CD8-positive, alpha-beta memory T cell (primary cell): ENCODE results near the gene C9orf153. TPM values are rescaled to one million over a fixed set of nuclear protein-coding genes. Genes with fewer than 3 reads are reported as not detected.
A peak's percentile ranks its signal among the peaks of the same experiment; 100 is the strongest.

Experiments used
- CTCF ChIA-PET: fragments of 350-600 bp; sonication (Branson Sonifier 250); formaldehyde crosslinking; loops from one replicate; lab custom pipeline; 2021; ENCODE audit warnings: antibody characterized with exemption; lab: Charles Lee
- POLR2A ChIA-PET: fragments of 350-600 bp; sonication (Branson Sonifier 250); formaldehyde crosslinking; loops from one replicate; lab custom pipeline; 2021; ENCODE audit warnings: antibody characterized with exemption; lab: Charles Lee
- DNase-seq, 5 donors: peaks; one replicate each; pipeline versions ENCODE4 v3.0.0 to v3.0.0-alpha.2; 2020 to 2022; ENCODE audit warnings: mixed read lengths in 1 of 5
- H3K27ac ChIP-seq: one replicate; pipeline ENCODE4 v1.7.0; 2013; ENCODE audit warnings: low read depth, mild to moderate bottlenecking, low read length, moderate library complexity
- H3K27me3 ChIP-seq: 2 replicates; pipeline ENCODE4 v1.7.0; 2013; ENCODE audit warnings: low read length, mild to moderate bottlenecking; ENCODE audit not compliant: insufficient read depth, poor library complexity, severe bottlenecking
- H3K36me3 ChIP-seq: 2 replicates; pipeline ENCODE4 v1.7.0; 2013; ENCODE audit warnings: mild to moderate bottlenecking, low read length, moderate library complexity; ENCODE audit not compliant: insufficient read depth
- H3K4me1 ChIP-seq: 2 replicates; pipeline ENCODE4 v1.7.0; 2013; ENCODE audit warnings: mild to moderate bottlenecking, low read length, moderate library complexity; ENCODE audit not compliant: insufficient read depth
- H3K4me3 ChIP-seq: 2 replicates; pipeline ENCODE4 v1.7.0; 2013; ENCODE audit warnings: mild to moderate bottlenecking, low read length
- H3K9me3 ChIP-seq: 2 replicates; pipeline ENCODE4 v1.7.0; 2013; ENCODE audit warnings: mild to moderate bottlenecking, low read length
- H3K27ac Mint-ChIP-seq, 8 donors: one replicate each; pipeline ENCODE4 v1.8.0; 2020 to 2021; ENCODE audit warnings: mixed read lengths in 8 of 8, mild to moderate bottlenecking in 6 of 8, inconsistent platforms in 3 of 8, moderate library complexity in 3 of 8
- H3K27me3 Mint-ChIP-seq, 2 donors: one replicate each; pipeline ENCODE4 v1.8.0; 2020 to 2021; ENCODE audit warnings: mixed read lengths in 2 of 2, mild to moderate bottlenecking in 1 of 2, moderate library complexity in 1 of 2
- H3K36me3 Mint-ChIP-seq, 3 donors: one replicate each; pipeline ENCODE4 v1.8.0; 2020 to 2021; ENCODE audit warnings: mixed read lengths in 3 of 3, inconsistent platforms in 1 of 3, mild to moderate bottlenecking in 1 of 3
- H3K4me1 Mint-ChIP-seq, 3 donors: one replicate each; pipeline ENCODE4 v1.8.0; 2020 to 2021; ENCODE audit warnings: mixed read lengths in 3 of 3, inconsistent platforms in 1 of 3, mild to moderate bottlenecking in 1 of 3
- H3K4me3 Mint-ChIP-seq, 7 donors: one replicate each; pipeline ENCODE4 v1.8.0; 2020 to 2021; ENCODE audit warnings: mixed read lengths in 7 of 7, mild to moderate bottlenecking in 6 of 7, moderate library complexity in 4 of 7, inconsistent platforms in 2 of 7
- H3K9me3 Mint-ChIP-seq, 5 donors: one replicate each; pipeline ENCODE4 v1.8.0; 2020 to 2022; ENCODE audit warnings: mixed read lengths in 5 of 5, mild to moderate bottlenecking in 3 of 5, moderate library complexity in 2 of 5, inconsistent platforms in 1 of 5
- polyA plus RNA-seq: library from polyadenylated mRNA; unstranded; fragments of 300-500 nt; fragmentation: Illumina TruSeq; gene quantifications from one replicate; pipeline ENCODE4 v1.2.3, GENCODE V29; 2021
- total RNA-seq, 2 experiments: library from RNA; stranded (reverse); gene quantifications; one replicate each; pipeline ENCODE4 v1.2.3, GENCODE V29; 2021

C9orf153 gene
- total and polyA plus RNA-seq, 3 experiments from 2014 or later, result 0.27 to 0.33 TPM; not detected in 1

GRCh38 chr9:86280580-86280979 lies 21.1 kb upstream of the C9orf153 start:
- peaks cover 0 to 39% (median 0%) of the 10 kb centered on the region in 3 donors for H3K36me3 Mint-ChIP-seq
- H3K4me3 Mint-ChIP-seq, result peak overlapping the region; percentile 87 to 97 (median 93)
- peaks cover 41 to 64% (median 55%) of the 10 kb centered on the region in 3 donors for H3K4me1 Mint-ChIP-seq
- ChIA-PET CTCF (no interaction called here), POLR2A (no interaction called here)
- Histone ChIP-seq H3K36me3 (no peaks in the 10 kb centered on the region), H3K27me3 (no peaks in the 10 kb centered on the region), H3K27ac (no peak overlapping the region), H3K9me3 (no peaks in the 10 kb centered on the region), H3K4me1 (peaks cover 25% of the 10 kb centered on the region), H3K4me3 (no peak overlapping the region)
- DNase-seq, result no peak
- H3K9me3 Mint-ChIP-seq, result no peaks in the 10 kb centered on the region
- H3K27ac Mint-ChIP-seq, result peak overlapping the region in 3 of 8 donors; percentile 33 to 92 (median 88)
- H3K27me3 Mint-ChIP-seq, result no peaks in the 10 kb centered on the region

GRCh38 chr9:86279839-86280238 lies 20.4 kb upstream of the C9orf153 start:
- H3K36me3 Mint-ChIP-seq, result peaks cover 0 to 43% (median 0%) of the 10 kb centered on the region in 3 donors
- Histone ChIP-seq H3K4me3 (no peak overlapping the region), H3K27me3 (no peaks in the 10 kb centered on the region), H3K4me1 (peaks cover 25% of the 10 kb centered on the region), H3K9me3 (no peaks in the 10 kb centered on the region), H3K36me3 (no peaks in the 10 kb centered on the region), H3K27ac (no peak overlapping the region)
- H3K4me3 Mint-ChIP-seq, result peak overlapping the region; percentile 48 to 97 (median 59)
- H3K9me3 Mint-ChIP-seq, result no peaks in the 10 kb centered on the region
- ChIA-PET CTCF (no interaction called here), POLR2A (interaction anchor here (0.6 kb wide), 2 partner anchors 367 to 417 kb away, joined by 3 read pairs; no protein-coding TSS in a partner anchor)
- DNase-seq, result no peak
- peaks cover 44 to 71% (median 60%) of the 10 kb centered on the region in 3 donors for H3K4me1 Mint-ChIP-seq
- H3K27ac Mint-ChIP-seq, result peak overlapping the region in 3 of 8 donors; percentile 30 to 55 (median 43)
- H3K27me3 Mint-ChIP-seq, result no peaks in the 10 kb centered on the region

- no peak for DNase-seq
- H3K27me3 ChIP-seq, result no peaks in the 10 kb centered on the region
- Mint-ChIP-seq H3K4me3 (no peak overlapping the region), H3K27me3 (no peaks in the 10 kb centered on the region), H3K36me3 (peaks cover 3 to 59% (median 9%) of the 10 kb centered on the region in 3 donors), H3K27ac (no peak overlapping the region), H3K9me3 (no peaks in the 10 kb centered on the region), H3K4me1 (peaks cover 40 to 73% (median 65%) of the 10 kb centered on the region in 3 donors)
- no peak overlapping the region for H3K27ac ChIP-seq
- peaks cover 10% of the 10 kb centered on the region for H3K36me3 ChIP-seq
- no peak overlapping the region for H3K4me3 ChIP-seq
- no peaks in the 10 kb centered on the region for H3K9me3 ChIP-seq
- ChIA-PET POLR2A (no interaction called here), CTCF (no interaction called here)
- H3K4me1 ChIP-seq, result peaks cover 18% of the 10 kb centered on the region
These were observed 17.6 kb upstream of the C9orf153 start for GRCh38 chr9:86277072-86277471.

GRCh38 chr9:86275962-86276361 lies 16.5 kb upstream of the C9orf153 start:
- Mint-ChIP-seq H3K27me3 (no peaks in the 10 kb centered on the region), H3K36me3 (peaks cover 14 to 66% (median 14%) of the 10 kb centered on the region in 3 donors), H3K4me1 (peaks cover 33 to 68% (median 58%) of the 10 kb centered on the region in 3 donors), H3K27ac (no peak overlapping the region), H3K4me3 (no peak overlapping the region), H3K9me3 (no peaks in the 10 kb centered on the region)
- H3K4me1 ChIP-seq, result peaks cover 10% of the 10 kb centered on the region
- ChIA-PET CTCF (no interaction called here), POLR2A (no interaction called here)
- no peak overlapping the region for H3K27ac ChIP-seq
- no peak for DNase-seq
- H3K4me3 ChIP-seq, result no peak overlapping the region
- no peaks in the 10 kb centered on the region for H3K9me3 ChIP-seq
- H3K27me3 ChIP-seq, result no peaks in the 10 kb centered on the region
- peaks cover 15% of the 10 kb centered on the region for H3K36me3 ChIP-seq

- peaks cover 14 to 65% (median 15%) of the 10 kb centered on the region in 3 donors for H3K36me3 Mint-ChIP-seq
- POLR2A ChIA-PET, result no interaction called here
- no peaks in the 10 kb centered on the region for H3K27me3 Mint-ChIP-seq
- peaks cover 29 to 61% (median 51%) of the 10 kb centered on the region in 3 donors for H3K4me1 Mint-ChIP-seq
- H3K27ac Mint-ChIP-seq, result no peak overlapping the region
- Histone ChIP-seq H3K27ac (no peak overlapping the region), H3K4me1 (peaks cover 5% of the 10 kb centered on the region), H3K36me3 (peaks cover 15% of the 10 kb centered on the region), H3K9me3 (no peaks in the 10 kb centered on the region), H3K4me3 (no peak overlapping the region), H3K27me3 (no peaks in the 10 kb centered on the region)
- peak overlapping the region in 1 of 7 donors; percentile 24 for H3K4me3 Mint-ChIP-seq
- no peaks in the 10 kb centered on the region for H3K9me3 Mint-ChIP-seq
- CTCF ChIA-PET, result no interaction called here
- DNase-seq, result no peak
These were observed 15.6 kb upstream of the C9orf153 start for GRCh38 chr9:86274821-86275643.

- H3K9me3 ChIP-seq, result no peaks in the 10 kb centered on the region
- Mint-ChIP-seq H3K27me3 (peaks cover 0 to 1% of the 10 kb centered on the region in 2 donors), H3K36me3 (peaks cover 14 to 54% (median 17%) of the 10 kb centered on the region in 3 donors), H3K4me3 (peak overlapping the region in 1 of 7 donors; percentile 0), H3K9me3 (no peaks in the 10 kb centered on the region), H3K27ac (no peak overlapping the region), H3K4me1 (peaks cover 17 to 39% (median 33%) of the 10 kb centered on the region in 3 donors)
- ChIA-PET CTCF (no interaction called here), POLR2A (no interaction called here)
- no peaks in the 10 kb centered on the region for H3K4me1 ChIP-seq
- DNase-seq, result no peak
- peaks cover 15% of the 10 kb centered on the region for H3K36me3 ChIP-seq
- no peaks in the 10 kb centered on the region for H3K27me3 ChIP-seq
- H3K4me3 ChIP-seq, result no peak overlapping the region
- no peak overlapping the region for H3K27ac ChIP-seq
These were observed 12.8 kb upstream of the C9orf153 start for GRCh38 chr9:86272221-86272620.

GRCh38 chr9:86263876-86264275 lies 4.4 kb upstream of the C9orf153 start:
- CTCF ChIA-PET, result no interaction called here
- no peak overlapping the region for H3K4me3 ChIP-seq
- H3K9me3 ChIP-seq, result no peaks in the 10 kb centered on the region
- no peaks in the 10 kb centered on the region for H3K27me3 ChIP-seq
- DNase-seq, result no peak
- no peak overlapping the region for H3K27ac ChIP-seq
- Mint-ChIP-seq H3K4me3 (no peak overlapping the region), H3K27me3 (peaks cover 0 to 3% of the 10 kb centered on the region in 2 donors), H3K27ac (no peak overlapping the region), H3K9me3 (no peaks in the 10 kb centered on the region), H3K4me1 (peaks cover 3 to 6% (median 4%) of the 10 kb centered on the region in 3 donors), H3K36me3 (peaks cover 13 to 55% (median 17%) of the 10 kb centered on the region in 3 donors)
- POLR2A ChIA-PET, result no interaction called here
- H3K4me1 ChIP-seq, result no peaks in the 10 kb centered on the region
- H3K36me3 ChIP-seq, result peaks cover 9% of the 10 kb centered on the region

GRCh38 chr9:86262492-86262891 lies 3.0 kb upstream of the C9orf153 start:
- Histone ChIP-seq H3K9me3 (no peaks in the 10 kb centered on the region), H3K36me3 (peaks cover 9% of the 10 kb centered on the region), H3K27ac (no peak overlapping the region), H3K4me1 (no peaks in the 10 kb centered on the region), H3K27me3 (no peaks in the 10 kb centered on the region), H3K4me3 (no peak overlapping the region)
- Mint-ChIP-seq H3K27me3 (peaks cover 0 to 2% of the 10 kb centered on the region in 2 donors), H3K4me3 (no peak overlapping the region), H3K27ac (peak overlapping the region in 1 of 8 donors; percentile 24), H3K9me3 (no peaks in the 10 kb centered on the region), H3K36me3 (peaks cover 13 to 50% (median 14%) of the 10 kb centered on the region in 3 donors), H3K4me1 (peaks cover 0 to 3% (median 1%) of the 10 kb centered on the region in 3 donors)
- CTCF ChIA-PET, result no interaction called here
- DNase-seq, result no peak
- POLR2A ChIA-PET, result no interaction called here
